Upper lobe of right lung (tissue), 1 donor: ENCODE measurements around the gene SLC45A3. TPM values are rescaled to one million over a fixed set of nuclear protein-coding genes. Genes with fewer than 3 reads are reported as not detected.

Source experiments
- ATAC-seq: fragments of 200-7000 bp; cut with Tn5 transposase; one replicate; pipeline ENCODE4 v1.9.1; 2020; ENCODE audit warnings: mild to moderate bottlenecking, moderate library complexity
- DNase-seq: peaks from one replicate; pipeline ENCODE4 v3.0.0-alpha.2; 2020
- H3K27ac ChIP-seq: fragments of 200-600 bp; one replicate; pipeline ENCODE4 v1.8.0; 2022
- H3K27me3 ChIP-seq: fragments of 200-600 bp; one replicate; pipeline ENCODE4 v1.8.0; 2022; ENCODE audit warnings: mild to moderate bottlenecking
- H3K36me3 ChIP-seq: fragments of 200-600 bp; one replicate; pipeline ENCODE4 v1.8.0; 2022
- H3K4me1 ChIP-seq: fragments of 200-600 bp; one replicate; pipeline ENCODE4 v1.8.0; 2022
- H3K4me3 ChIP-seq: fragments of 200-600 bp; one replicate; pipeline ENCODE4 v1.8.0; 2022; ENCODE audit warnings: mild to moderate bottlenecking
- H3K9me3 ChIP-seq: fragments of 200-600 bp; one replicate; pipeline ENCODE4 v1.8.0; 2022
- CTCF ChIP-seq: fragments of 200-600 bp; IDR thresholded peaks from one replicate; pipeline ENCODE4 v1.8.0; 2022; ENCODE audit warnings: antibody characterized with exemption
- intact Hi-C: fragments of 100-400 bp; cut with DNase I; formaldehyde crosslinking; loops from one replicate; pipeline ENCODE4 v1.11.0; 2022
- total RNA-seq: library from RNA; stranded (reverse); fragmentation: NEBNext Ultra II Directional; extraction: Animal tissue kit (Norgen Biotek cat#: 25700); gene quantifications from one replicate; pipeline ENCODE4 v1.2.1, GENCODE V29; 2021
- donor health status: DM: no; HTN: yes; CAD: no; lungs with severe emphysema.

SLC45A3 gene
- total RNA-seq, 1 donor from 2014 or later = 8.6 TPM

DNA sequence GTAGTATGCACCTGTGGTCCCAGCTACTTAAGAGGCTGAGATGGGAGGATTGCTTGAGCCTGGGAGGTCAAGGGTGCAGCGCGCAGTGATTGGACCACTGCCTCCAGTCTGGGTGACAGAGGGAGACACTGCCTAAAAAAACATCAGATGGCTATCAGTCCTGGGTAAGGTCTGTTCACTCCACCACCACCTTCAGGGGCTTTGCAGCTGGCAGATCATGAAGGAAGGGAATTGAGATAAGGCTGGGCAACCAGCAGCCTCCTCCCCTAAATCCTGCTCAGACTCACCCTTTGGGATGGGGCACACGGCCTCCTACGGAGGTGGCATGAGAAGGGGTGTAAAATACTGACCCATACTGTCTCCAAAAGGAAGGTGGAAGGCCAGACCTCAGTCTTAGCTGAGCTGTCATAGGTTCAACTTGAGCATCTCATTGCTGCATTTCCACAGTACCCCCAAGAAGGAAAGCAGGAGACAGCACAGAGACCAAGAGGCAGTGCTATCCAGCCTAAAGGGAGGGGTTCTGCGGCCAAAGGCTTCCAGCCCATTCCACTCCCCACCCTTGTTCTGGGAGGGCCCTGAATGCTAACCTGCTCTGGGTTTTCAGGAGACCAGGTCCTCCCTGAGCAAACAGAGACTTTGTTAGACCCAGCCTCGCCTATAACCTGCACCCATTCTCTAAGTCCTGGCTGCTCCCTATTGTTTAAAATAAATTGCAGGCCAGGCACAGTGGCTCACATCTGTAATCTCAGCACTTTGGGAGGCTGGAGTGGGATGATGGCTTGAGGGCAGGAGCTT, 13.7 kb downstream of the SLC45A3 start:
- TF ChIP-seq CTCF = no peak
- Histone ChIP-seq H3K36me3 (no peaks in the 10 kb centered on the region), H3K27ac (no peak overlapping the region), H3K9me3 (no peaks in the 10 kb centered on the region), H3K27me3 (no peaks in the 10 kb centered on the region), H3K4me3 (no peak overlapping the region), H3K4me1 (no peaks in the 10 kb centered on the region)
- DNase-seq = no peak
- intact Hi-C loops = loop anchor here (10.0 kb wide), 1 partner anchor 48 kb away; no protein-coding TSS in a partner anchor
- ATAC-seq = no peak

DNA sequence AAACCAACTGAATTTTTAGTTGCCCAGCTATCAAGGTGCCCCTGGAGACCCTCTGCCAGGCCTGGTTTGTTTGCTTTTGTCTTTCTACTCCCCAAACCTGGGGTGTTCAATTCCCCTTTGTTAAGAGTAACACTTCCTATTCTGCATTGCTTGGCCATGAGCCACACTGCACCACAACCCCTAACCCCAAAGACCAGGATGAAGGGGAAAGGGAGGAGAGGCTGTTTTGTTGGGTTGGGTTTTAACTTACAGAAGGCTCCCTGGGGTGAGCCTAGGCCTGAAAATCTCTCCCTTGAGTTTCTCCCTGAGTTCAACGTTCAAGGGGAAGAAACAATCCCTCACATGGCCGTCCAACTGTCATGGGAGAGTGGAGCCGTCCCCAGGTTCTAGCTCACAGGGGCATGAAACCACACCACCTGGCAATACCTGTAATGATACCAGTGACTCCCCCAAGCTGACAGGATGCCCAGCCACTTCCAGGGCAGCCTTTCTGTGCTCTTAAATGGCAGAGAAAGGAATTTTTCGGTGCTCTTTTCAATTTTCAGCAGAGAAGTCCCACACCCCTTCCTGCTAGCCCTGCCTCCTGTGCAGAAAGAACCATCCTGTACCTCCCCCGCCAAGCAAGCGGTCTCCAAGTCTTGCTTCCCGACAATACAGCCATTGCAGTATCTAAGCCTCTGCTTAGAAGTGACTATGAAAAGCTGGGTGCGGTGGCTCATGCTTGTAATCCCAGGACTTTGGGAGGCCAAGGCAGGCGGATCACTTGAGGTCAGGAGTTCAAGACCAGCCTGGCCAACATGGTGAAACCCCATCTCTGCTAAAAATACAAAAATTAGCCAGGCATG, 14.9 kb downstream of the SLC45A3 start:
- intact Hi-C loops = loop anchor here (10.0 kb wide), 1 partner anchor 49 kb away; no protein-coding TSS in a partner anchor
- DNase-seq = no peak
- no peaks in the 10 kb centered on the region for H3K4me1 ChIP-seq

GRCh38 chr1:205664399-205665017, 15.8 kb downstream of the SLC45A3 start:
- H3K9me3 ChIP-seq = no peaks in the 10 kb centered on the region
- no peak for DNase-seq
- no peaks in the 10 kb centered on the region for H3K4me1 ChIP-seq
- no peak for ATAC-seq
- no peaks in the 10 kb centered on the region for H3K27me3 ChIP-seq
- H3K36me3 ChIP-seq = no peaks in the 10 kb centered on the region
- no peak overlapping the region for H3K4me3 ChIP-seq
- intact Hi-C loops = loop anchor here (5.0 to 10.0 kb wide), 2 partner anchors 50 to 132 kb away; no protein-coding TSS in a partner anchor
- no peak for TF ChIP-seq CTCF
- no peak overlapping the region for H3K27ac ChIP-seq

More for the DNA sequence above, 14.9 kb downstream of the SLC45A3 start:
- H3K9me3 ChIP-seq = no peaks in the 10 kb centered on the region
- no peak for ATAC-seq
- TF ChIP-seq CTCF = no peak
- no peaks in the 10 kb centered on the region for H3K36me3 ChIP-seq
- no peak overlapping the region for H3K27ac ChIP-seq
- no peak overlapping the region for H3K4me3 ChIP-seq
- no peaks in the 10 kb centered on the region for H3K27me3 ChIP-seq

- no peak for TF ChIP-seq CTCF
- Histone ChIP-seq H3K36me3 (no peaks in the 10 kb centered on the region), H3K9me3 (no peaks in the 10 kb centered on the region), H3K27ac (no peak overlapping the region), H3K4me1 (peaks cover 3% of the 10 kb centered on the region), H3K27me3 (no peaks in the 10 kb centered on the region), H3K4me3 (no peak overlapping the region)
- intact Hi-C loops = loop anchor here (5.0 to 10.0 kb wide), 2 partner anchors 51 to 131 kb away; no protein-coding TSS in a partner anchor
- no peak for DNase-seq
- peak; percentile 51 for ATAC-seq
Measured at GRCh38 chr1:205663286-205663936, 16.9 kb downstream of the SLC45A3 start.

- DNase-seq = no peak
- intact Hi-C loops = loop anchor here (5.0 to 10.0 kb wide), 2 partner anchors 52 to 130 kb away; no protein-coding TSS in a partner anchor
- peaks cover 3% of the 10 kb centered on the region for H3K4me1 ChIP-seq
Measured at GRCh38 chr1:205662791-205663190, 17.5 kb downstream of the SLC45A3 start.

More at GRCh38 chr1:205662791-205663190, 17.5 kb downstream of the SLC45A3 start:
- TF ChIP-seq CTCF = no peak
- Histone ChIP-seq H3K9me3 (no peaks in the 10 kb centered on the region), H3K27me3 (no peaks in the 10 kb centered on the region), H3K4me3 (no peak overlapping the region), H3K36me3 (no peaks in the 10 kb centered on the region), H3K27ac (no peak overlapping the region)
- no peak for ATAC-seq
